Measurements from ENCODE around the gene LRRIQ4. TPM values are rescaled to one million over a fixed set of nuclear protein-coding genes. Genes with fewer than 3 reads are reported as not detected.

Gene LRRIQ4
- total and polyA plus RNA-seq, 2 donors (not counting 1 experiment from before 2014, with no cell fraction given): under 0.01 TPM; not detected in 1

DNA sequence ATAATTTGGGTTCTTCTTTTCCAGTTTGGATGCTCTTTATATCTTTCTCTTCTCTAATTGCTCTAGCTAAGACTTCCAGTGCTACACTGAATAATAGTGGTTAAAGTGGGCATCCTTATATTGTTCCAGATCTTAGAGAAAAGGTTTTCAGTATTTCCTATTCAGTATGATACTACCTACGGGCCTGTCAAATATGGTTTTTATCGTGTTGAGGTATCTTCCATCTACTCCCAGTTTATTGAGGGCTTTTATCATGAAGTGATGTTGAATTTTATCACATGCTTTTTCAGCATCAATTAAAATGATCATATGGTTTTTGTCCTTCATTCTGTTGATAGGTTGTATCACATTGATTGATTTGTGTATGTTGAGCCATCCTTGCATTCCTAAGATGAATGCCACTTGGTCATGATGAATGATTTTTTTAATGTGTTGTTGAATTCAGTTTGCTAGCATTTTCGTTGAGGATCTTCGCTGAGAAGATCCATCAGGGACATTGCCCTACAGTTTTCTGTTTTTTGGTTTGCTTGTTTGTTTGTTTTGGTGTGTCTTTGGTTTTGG lies 3.0 kb downstream of the LRRIQ4 start:
- H3K27me3 ChIP-seq (ENCODE audit: control insufficient read depth, insufficient read depth, low read length): no peaks in the 10 kb centered on the region
- H4K20me1 ChIP-seq (ENCODE audit: control insufficient read depth, extremely low read depth, insufficient read depth, low read length): no peaks in the 10 kb centered on the region
- no peak overlapping the region for H3K9ac ChIP-seq (ENCODE audit: insufficient read depth, low read length)
- no peaks in the 10 kb centered on the region for H3K36me3 ChIP-seq (ENCODE audit: control insufficient read depth, insufficient read depth, low read length)
- H3K4me1 ChIP-seq (ENCODE audit: control insufficient read depth, extremely low read depth, insufficient read depth, low read length): peaks cover 5% of the 10 kb centered on the region
- no peaks in the 10 kb centered on the region for H3K9me3 ChIP-seq (ENCODE audit: control insufficient read depth, insufficient read depth, low read depth, low read length)
- H3K4me3 ChIP-seq (replicated peaks in 1 of 4; ENCODE audit: control extremely low read depth in 1 of 4, insufficient read depth in 1 of 4, low read depth in 3 of 4, low read length in 4 of 4): no peak overlapping the region
- DNase-seq (ENCODE audit: low read depth in 2 of 2): no peak
- H3K4me2 ChIP-seq (ENCODE audit: extremely low read depth, insufficient read depth, low read length): no peak overlapping the region
- TF ChIP-seq, protein P1, sequence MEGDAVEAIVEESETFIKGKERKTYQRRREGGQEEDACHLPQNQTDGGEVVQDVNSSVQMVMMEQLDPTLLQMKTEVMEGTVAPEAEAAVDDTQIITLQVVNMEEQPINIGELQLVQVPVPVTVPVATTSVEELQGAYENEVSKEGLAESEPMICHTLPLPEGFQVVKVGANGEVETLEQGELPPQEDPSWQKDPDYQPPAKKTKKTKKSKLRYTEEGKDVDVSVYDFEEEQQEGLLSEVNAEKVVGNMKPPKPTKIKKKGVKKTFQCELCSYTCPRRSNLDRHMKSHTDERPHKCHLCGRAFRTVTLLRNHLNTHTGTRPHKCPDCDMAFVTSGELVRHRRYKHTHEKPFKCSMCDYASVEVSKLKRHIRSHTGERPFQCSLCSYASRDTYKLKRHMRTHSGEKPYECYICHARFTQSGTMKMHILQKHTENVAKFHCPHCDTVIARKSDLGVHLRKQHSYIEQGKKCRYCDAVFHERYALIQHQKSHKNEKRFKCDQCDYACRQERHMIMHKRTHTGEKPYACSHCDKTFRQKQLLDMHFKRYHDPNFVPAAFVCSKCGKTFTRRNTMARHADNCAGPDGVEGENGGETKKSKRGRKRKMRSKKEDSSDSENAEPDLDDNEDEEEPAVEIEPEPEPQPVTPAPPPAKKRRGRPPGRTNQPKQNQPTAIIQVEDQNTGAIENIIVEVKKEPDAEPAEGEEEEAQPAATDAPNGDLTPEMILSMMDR (conservative IDR thresholded peaks at IDR 0.05 in 1 of 2, IDR thresholded peaks at IDR 0.05 in 1 of 2; ENCODE audit: low read depth in 1 of 2, low read length in 2 of 2): no peak
- H2AFZ ChIP-seq (ENCODE audit: low read length): no peak overlapping the region
- no peaks in the 10 kb centered on the region for H3K79me2 ChIP-seq (ENCODE audit: control insufficient read depth, insufficient read depth, low read length)
- H3K27ac ChIP-seq (ENCODE audit: insufficient read depth, low read length): no peak overlapping the region

GRCh38 chr3:169818316-169818715 lies 5.6 kb downstream of the LRRIQ4 start:
- H3K4me3 ChIP-seq (replicated peaks in 1 of 4; ENCODE audit: control extremely low read depth in 1 of 4, insufficient read depth in 1 of 4, low read depth in 3 of 4, low read length in 4 of 4): no peak overlapping the region
- no peaks in the 10 kb centered on the region for H3K79me2 ChIP-seq (ENCODE audit: control insufficient read depth, insufficient read depth, low read length)
- no peaks in the 10 kb centered on the region for H4K20me1 ChIP-seq (ENCODE audit: control insufficient read depth, extremely low read depth, insufficient read depth, low read length)
- H3K27me3 ChIP-seq (ENCODE audit: control insufficient read depth, insufficient read depth, low read length): no peaks in the 10 kb centered on the region
- no peak overlapping the region for H3K9ac ChIP-seq (ENCODE audit: insufficient read depth, low read length)
- no peak overlapping the region for H3K4me2 ChIP-seq (ENCODE audit: extremely low read depth, insufficient read depth, low read length)
- H3K27ac ChIP-seq (ENCODE audit: insufficient read depth, low read length): no peak overlapping the region
- no peaks in the 10 kb centered on the region for H3K4me1 ChIP-seq (ENCODE audit: control insufficient read depth, extremely low read depth, insufficient read depth, low read length)
- peak in 1 of 2 donors; percentile 58 for DNase-seq (ENCODE audit: low read depth in 2 of 2)
- H3K9me3 ChIP-seq (ENCODE audit: control insufficient read depth, insufficient read depth, low read depth, low read length): no peaks in the 10 kb centered on the region
- no peak overlapping the region for H2AFZ ChIP-seq (ENCODE audit: low read length)
- TF ChIP-seq EZH2 (IDR thresholded peaks at IDR 0.05; ENCODE audit: low read length, missing control alignments): no peak
- no peaks in the 10 kb centered on the region for H3K36me3 ChIP-seq (ENCODE audit: control insufficient read depth, insufficient read depth, low read length)

DNA sequence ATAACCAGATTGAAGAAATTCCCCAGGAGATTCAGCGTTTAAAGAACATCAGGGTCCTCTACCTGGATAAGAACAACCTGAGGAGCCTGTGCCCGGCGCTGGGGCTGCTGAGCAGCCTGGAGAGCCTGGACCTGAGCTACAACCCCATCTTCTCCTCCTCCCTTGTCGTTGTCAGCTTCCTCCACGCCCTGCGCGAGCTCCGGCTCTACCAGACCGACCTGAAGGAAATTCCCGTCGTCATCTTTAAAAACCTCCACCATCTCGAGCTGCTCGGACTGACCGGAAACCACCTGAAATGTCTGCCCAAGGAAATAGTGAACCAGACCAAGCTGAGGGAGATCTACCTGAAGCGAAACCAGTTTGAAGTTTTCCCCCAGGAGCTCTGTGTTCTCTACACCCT lies 9.4 kb downstream of the LRRIQ4 start:
- H3K27ac ChIP-seq (ENCODE audit: insufficient read depth, low read length): no peak overlapping the region
- H3K4me2 ChIP-seq (ENCODE audit: extremely low read depth, insufficient read depth, low read length): no peak overlapping the region
- no peak for DNase-seq (ENCODE audit: low read depth in 2 of 2)
- no peak overlapping the region for H2AFZ ChIP-seq (ENCODE audit: low read length)
- H3K79me2 ChIP-seq (ENCODE audit: control insufficient read depth, insufficient read depth, low read length): no peaks in the 10 kb centered on the region
- no peak for TF ChIP-seq EZH2 (IDR thresholded peaks at IDR 0.05; ENCODE audit: low read length, missing control alignments)
- TF ChIP-seq, protein P1 (conservative IDR thresholded peaks at IDR 0.05 in 1 of 2, IDR thresholded peaks at IDR 0.05 in 1 of 2; ENCODE audit: low read depth in 1 of 2, low read length in 2 of 2): no peak
- H3K36me3 ChIP-seq (ENCODE audit: control insufficient read depth, insufficient read depth, low read length): no peaks in the 10 kb centered on the region
- H3K9me3 ChIP-seq (ENCODE audit: control insufficient read depth, insufficient read depth, low read depth, low read length): no peaks in the 10 kb centered on the region
- no peaks in the 10 kb centered on the region for H4K20me1 ChIP-seq (ENCODE audit: control insufficient read depth, extremely low read depth, insufficient read depth, low read length)
- H3K4me1 ChIP-seq (ENCODE audit: control insufficient read depth, extremely low read depth, insufficient read depth, low read length): no peaks in the 10 kb centered on the region
- no peak overlapping the region for H3K4me3 ChIP-seq (replicated peaks in 1 of 4; ENCODE audit: control extremely low read depth in 1 of 4, insufficient read depth in 1 of 4, low read depth in 3 of 4, low read length in 4 of 4)
- H3K27me3 ChIP-seq (ENCODE audit: control insufficient read depth, insufficient read depth, low read length): no peaks in the 10 kb centered on the region
- H3K9ac ChIP-seq (ENCODE audit: insufficient read depth, low read length): no peak overlapping the region

Data from fibroblast of lung (primary cell).